ENCODE measurements around the gene SLC15A4. TPM values are rescaled to one million over a fixed set of nuclear protein-coding genes. Genes with fewer than 3 reads are reported as not detected.

The SLC15A4 gene
- total and polyA plus RNA-seq, 9 of the 15 experiments (the other 6 are each of a cell fraction or from before 2014, with no cell fraction given) = 5.5 to 20.8 (median 10.1) TPM

DNA sequence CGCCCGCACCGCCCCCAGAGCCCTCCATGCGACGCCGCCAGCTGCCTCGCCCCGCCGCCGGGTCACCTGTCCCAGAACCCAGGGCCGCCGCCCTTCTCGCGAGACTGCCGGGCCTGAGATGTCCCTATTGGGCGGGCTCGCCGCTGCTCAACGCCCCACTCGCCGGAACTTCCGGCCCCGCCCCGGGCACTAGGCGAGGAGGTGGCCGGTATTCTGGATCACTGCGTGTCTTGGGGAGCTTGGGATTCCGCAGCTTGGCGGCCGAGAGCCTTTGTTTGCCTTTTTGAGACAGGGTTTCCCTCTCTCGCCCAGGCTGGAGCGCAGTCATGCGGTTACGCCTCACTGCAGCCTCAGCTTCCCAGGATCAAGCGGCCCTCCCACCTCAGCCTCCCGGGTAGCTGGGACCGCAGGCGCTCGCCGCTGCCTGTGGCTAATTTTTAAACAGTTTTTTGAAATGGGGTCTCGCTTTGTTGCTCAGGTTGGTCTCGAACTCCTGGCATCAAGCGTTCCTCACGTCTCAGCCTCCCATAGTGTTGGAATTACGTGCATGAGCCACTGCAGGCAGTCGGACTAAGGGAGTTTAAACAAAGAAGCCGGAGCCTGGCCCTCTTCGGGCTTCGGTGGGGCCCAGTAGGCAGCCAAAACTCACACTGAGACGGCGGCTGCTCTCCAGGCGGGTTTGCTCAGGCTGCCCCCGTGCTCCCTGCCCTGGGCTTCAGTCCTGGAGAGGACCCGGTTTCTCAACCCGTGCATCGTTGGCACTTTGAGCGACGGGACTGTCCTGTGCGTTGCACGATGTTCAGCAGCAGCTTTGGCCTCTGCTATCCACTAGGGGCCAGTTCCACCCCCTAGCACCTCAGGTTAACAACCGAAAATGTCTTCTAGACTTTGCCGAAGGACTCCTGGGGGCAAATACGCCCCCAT lies at the start of gene SLC15A4 (continued):
- 0 out of 2 replicates have a peak, but pooled peaks have one; percentile 15 for TF ChIP-seq ATF7 (IDR thresholded peaks at IDR 0.05)
- 0 out of 2 replicates have a peak, but pooled peaks have one; percentile 17 for TF ChIP-seq CHCHD3 (CRISPR knock-in tag; IDR thresholded peaks at IDR 0.05)
- peak; percentile 43 for TF ChIP-seq L3MBTL2 (IDR thresholded peaks at IDR 0.05)
- peak; percentile 85 for TF ChIP-seq EP400 (IDR thresholded peaks at IDR 0.05)
- TF ChIP-seq ZNF668 (CRISPR knock-in tag; IDR thresholded peaks at IDR 0.05) = no peak
- TF ChIP-seq, protein P1, sequence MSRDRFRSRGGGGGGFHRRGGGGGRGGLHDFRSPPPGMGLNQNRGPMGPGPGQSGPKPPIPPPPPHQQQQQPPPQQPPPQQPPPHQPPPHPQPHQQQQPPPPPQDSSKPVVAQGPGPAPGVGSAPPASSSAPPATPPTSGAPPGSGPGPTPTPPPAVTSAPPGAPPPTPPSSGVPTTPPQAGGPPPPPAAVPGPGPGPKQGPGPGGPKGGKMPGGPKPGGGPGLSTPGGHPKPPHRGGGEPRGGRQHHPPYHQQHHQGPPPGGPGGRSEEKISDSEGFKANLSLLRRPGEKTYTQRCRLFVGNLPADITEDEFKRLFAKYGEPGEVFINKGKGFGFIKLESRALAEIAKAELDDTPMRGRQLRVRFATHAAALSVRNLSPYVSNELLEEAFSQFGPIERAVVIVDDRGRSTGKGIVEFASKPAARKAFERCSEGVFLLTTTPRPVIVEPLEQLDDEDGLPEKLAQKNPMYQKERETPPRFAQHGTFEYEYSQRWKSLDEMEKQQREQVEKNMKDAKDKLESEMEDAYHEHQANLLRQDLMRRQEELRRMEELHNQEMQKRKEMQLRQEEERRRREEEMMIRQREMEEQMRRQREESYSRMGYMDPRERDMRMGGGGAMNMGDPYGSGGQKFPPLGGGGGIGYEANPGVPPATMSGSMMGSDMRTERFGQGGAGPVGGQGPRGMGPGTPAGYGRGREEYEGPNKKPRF (IDR thresholded peaks at IDR 0.05; ENCODE audit: low read depth, low read length) = no peak
- TF ChIP-seq ZNF174 (CRISPR knock-in tag; IDR thresholded peaks at IDR 0.05) = no peak
- peak; percentile 81; the same call in 1 of the 2 replicates for TF ChIP-seq OTX1 (CRISPR knock-in tag; IDR thresholded peaks at IDR 0.05)
- TF ChIP-seq, protein P2, sequence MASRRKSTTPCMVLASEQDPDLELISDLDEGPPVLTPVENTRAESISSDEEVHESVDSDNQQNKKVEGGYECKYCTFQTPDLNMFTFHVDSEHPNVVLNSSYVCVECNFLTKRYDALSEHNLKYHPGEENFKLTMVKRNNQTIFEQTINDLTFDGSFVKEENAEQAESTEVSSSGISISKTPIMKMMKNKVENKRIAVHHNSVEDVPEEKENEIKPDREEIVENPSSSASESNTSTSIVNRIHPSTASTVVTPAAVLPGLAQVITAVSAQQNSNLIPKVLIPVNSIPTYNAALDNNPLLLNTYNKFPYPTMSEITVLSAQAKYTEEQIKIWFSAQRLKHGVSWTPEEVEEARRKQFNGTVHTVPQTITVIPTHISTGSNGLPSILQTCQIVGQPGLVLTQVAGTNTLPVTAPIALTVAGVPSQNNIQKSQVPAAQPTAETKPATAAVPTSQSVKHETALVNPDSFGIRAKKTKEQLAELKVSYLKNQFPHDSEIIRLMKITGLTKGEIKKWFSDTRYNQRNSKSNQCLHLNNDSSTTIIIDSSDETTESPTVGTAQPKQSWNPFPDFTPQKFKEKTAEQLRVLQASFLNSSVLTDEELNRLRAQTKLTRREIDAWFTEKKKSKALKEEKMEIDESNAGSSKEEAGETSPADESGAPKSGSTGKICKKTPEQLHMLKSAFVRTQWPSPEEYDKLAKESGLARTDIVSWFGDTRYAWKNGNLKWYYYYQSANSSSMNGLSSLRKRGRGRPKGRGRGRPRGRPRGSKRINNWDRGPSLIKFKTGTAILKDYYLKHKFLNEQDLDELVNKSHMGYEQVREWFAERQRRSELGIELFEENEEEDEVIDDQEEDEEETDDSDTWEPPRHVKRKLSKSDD (conservative IDR thresholded peaks at IDR 0.05; ENCODE audit: low read length) = peak; percentile 89; the same call in 1 of the 2 replicates
- TF ChIP-seq, protein P3, sequence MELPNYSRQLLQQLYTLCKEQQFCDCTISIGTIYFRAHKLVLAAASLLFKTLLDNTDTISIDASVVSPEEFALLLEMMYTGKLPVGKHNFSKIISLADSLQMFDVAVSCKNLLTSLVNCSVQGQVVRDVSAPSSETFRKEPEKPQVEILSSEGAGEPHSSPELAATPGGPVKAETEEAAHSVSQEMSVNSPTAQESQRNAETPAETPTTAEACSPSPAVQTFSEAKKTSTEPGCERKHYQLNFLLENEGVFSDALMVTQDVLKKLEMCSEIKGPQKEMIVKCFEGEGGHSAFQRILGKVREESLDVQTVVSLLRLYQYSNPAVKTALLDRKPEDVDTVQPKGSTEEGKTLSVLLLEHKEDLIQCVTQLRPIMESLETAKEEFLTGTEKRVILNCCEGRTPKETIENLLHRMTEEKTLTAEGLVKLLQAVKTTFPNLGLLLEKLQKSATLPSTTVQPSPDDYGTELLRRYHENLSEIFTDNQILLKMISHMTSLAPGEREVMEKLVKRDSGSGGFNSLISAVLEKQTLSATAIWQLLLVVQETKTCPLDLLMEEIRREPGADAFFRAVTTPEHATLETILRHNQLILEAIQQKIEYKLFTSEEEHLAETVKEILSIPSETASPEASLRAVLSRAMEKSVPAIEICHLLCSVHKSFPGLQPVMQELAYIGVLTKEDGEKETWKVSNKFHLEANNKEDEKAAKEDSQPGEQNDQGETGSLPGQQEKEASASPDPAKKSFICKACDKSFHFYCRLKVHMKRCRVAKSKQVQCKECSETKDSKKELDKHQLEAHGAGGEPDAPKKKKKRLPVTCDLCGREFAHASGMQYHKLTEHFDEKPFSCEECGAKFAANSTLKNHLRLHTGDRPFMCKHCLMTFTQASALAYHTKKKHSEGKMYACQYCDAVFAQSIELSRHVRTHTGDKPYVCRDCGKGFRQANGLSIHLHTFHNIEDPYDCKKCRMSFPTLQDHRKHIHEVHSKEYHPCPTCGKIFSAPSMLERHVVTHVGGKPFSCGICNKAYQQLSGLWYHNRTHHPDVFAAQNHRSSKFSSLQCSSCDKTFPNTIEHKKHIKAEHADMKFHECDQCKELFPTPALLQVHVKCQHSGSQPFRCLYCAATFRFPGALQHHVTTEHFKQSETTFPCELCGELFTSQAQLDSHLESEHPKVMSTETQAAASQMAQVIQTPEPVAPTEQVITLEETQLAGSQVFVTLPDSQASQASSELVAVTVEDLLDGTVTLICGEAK (IDR thresholded peaks at IDR 0.05) = peak; percentile 93
- TF ChIP-seq, protein P3 (CRISPR knock-in tag; IDR thresholded peaks at IDR 0.05) = no peak
- no peak for TF ChIP-seq FUS (optimal IDR thresholded peaks at IDR 0.05; ENCODE audit: low read depth, low read length)
- TF ChIP-seq ETV5 (CRISPR knock-in tag; IDR thresholded peaks at IDR 0.05; ENCODE audit: low read depth) = peak; percentile 72
- TF ChIP-seq MAFF (IDR thresholded peaks at IDR 0.05; ENCODE audit: low read length) = peak; percentile 71; the same call in 1 of the 2 replicates
